ENCODE measurements around the gene UTS2R.

The UTS2R gene

DNA sequence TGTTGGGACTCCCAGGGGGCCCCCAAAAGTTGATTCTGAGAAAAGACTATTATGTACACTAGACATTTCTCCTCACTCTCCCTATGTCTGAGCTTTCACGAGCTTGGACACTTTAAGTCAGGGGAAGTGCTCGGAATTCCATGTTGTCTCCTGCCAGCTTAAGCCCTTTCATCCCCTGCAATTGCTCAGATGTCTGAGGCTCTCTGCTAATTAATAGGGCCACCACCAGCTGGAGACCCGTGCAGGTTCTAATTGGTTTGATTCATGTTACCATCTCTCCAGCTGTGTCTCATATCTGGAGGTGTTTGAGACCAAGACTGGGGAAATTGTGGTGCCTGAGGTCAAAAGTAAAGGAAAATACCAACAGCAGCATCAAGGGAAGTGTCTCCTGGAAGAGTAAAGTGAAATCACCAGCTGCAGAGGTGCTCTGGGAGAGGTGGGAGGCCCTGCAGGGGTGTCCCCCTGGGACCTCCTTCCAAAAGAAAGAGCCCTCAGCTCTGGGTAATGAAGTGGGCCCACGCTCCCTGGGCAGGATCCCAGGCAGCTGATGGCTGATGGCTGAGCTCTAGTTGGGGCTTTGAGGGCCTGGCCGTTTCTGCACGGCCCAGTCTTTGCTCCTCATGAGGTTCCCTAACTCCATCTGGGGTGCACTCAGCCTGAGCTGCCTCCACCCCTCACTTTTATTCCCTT, 5.8 kb upstream of the UTS2R start:
- no peak overlapping the region for H3K4me3 ChIP-seq (replicated peaks; ENCODE audit: insufficient read depth, low read length)

DNA sequence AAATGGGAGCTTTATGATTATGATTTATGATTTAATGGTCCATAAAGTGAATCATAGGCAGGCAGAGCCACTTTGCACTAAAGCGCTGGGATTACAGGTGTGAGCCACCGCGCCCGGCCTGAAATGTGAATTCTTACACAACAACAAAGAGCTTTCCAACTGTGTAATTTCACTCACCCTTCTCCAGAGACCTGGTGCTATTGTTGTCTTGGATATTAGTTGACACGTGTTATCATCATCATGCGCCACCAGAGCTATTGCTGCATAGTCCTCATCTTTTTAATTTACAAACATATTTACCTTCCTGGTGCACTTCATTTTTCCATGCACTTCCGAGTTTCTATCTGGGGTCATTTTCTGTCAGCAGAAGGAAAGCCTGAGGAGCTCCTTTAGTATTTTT, 4.8 kb upstream of the UTS2R start:
- Histone ChIP-seq H3K27me3 (ENCODE audit: insufficient read depth, poor library complexity, severe bottlenecking) (peaks cover 19% of the 10 kb centered on the region), H3K4me3 (replicated peaks; ENCODE audit: insufficient read depth, low read length) (no peak overlapping the region), H3K27ac (replicated peaks) (no peak overlapping the region)
- DNase-seq (ENCODE audit: low read depth in 1 of 2, low spot score in 1 of 2), result no peak
- no peak for TF ChIP-seq GABPA (IDR thresholded peaks at IDR 0.05; ENCODE audit: low read depth)
- no peak for TF ChIP-seq POLR2AphosphoS5 (IDR thresholded peaks at IDR 0.05; ENCODE audit: low read depth)
- TF ChIP-seq SPI1 (IDR thresholded peaks at IDR 0.05; ENCODE audit: borderline replicate concordance, low read depth), result no peak
- TF ChIP-seq, protein P1, sequence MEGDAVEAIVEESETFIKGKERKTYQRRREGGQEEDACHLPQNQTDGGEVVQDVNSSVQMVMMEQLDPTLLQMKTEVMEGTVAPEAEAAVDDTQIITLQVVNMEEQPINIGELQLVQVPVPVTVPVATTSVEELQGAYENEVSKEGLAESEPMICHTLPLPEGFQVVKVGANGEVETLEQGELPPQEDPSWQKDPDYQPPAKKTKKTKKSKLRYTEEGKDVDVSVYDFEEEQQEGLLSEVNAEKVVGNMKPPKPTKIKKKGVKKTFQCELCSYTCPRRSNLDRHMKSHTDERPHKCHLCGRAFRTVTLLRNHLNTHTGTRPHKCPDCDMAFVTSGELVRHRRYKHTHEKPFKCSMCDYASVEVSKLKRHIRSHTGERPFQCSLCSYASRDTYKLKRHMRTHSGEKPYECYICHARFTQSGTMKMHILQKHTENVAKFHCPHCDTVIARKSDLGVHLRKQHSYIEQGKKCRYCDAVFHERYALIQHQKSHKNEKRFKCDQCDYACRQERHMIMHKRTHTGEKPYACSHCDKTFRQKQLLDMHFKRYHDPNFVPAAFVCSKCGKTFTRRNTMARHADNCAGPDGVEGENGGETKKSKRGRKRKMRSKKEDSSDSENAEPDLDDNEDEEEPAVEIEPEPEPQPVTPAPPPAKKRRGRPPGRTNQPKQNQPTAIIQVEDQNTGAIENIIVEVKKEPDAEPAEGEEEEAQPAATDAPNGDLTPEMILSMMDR (IDR thresholded peaks at IDR 0.05; ENCODE audit: insufficient read depth, low read length), result no peak
- TF ChIP-seq, protein P2, sequence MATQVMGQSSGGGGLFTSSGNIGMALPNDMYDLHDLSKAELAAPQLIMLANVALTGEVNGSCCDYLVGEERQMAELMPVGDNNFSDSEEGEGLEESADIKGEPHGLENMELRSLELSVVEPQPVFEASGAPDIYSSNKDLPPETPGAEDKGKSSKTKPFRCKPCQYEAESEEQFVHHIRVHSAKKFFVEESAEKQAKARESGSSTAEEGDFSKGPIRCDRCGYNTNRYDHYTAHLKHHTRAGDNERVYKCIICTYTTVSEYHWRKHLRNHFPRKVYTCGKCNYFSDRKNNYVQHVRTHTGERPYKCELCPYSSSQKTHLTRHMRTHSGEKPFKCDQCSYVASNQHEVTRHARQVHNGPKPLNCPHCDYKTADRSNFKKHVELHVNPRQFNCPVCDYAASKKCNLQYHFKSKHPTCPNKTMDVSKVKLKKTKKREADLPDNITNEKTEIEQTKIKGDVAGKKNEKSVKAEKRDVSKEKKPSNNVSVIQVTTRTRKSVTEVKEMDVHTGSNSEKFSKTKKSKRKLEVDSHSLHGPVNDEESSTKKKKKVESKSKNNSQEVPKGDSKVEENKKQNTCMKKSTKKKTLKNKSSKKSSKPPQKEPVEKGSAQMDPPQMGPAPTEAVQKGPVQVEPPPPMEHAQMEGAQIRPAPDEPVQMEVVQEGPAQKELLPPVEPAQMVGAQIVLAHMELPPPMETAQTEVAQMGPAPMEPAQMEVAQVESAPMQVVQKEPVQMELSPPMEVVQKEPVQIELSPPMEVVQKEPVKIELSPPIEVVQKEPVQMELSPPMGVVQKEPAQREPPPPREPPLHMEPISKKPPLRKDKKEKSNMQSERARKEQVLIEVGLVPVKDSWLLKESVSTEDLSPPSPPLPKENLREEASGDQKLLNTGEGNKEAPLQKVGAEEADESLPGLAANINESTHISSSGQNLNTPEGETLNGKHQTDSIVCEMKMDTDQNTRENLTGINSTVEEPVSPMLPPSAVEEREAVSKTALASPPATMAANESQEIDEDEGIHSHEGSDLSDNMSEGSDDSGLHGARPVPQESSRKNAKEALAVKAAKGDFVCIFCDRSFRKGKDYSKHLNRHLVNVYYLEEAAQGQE (IDR thresholded peaks at IDR 0.05; ENCODE audit: insufficient replicate concordance, low read depth), result no peak

More for the DNA sequence above, 5.8 kb upstream of the UTS2R start:
- peaks cover 13% of the 10 kb centered on the region for H3K27me3 ChIP-seq (ENCODE audit: insufficient read depth, poor library complexity, severe bottlenecking)
- DNase-seq (ENCODE audit: low read depth in 1 of 2, low spot score in 1 of 2), result no peak
- H3K27ac ChIP-seq (replicated peaks), result no peak overlapping the region
- TF ChIP-seq GABPA (IDR thresholded peaks at IDR 0.05; ENCODE audit: low read depth) (no peak), SPI1 (IDR thresholded peaks at IDR 0.05; ENCODE audit: borderline replicate concordance, low read depth) (no peak), POLR2AphosphoS5 (IDR thresholded peaks at IDR 0.05; ENCODE audit: low read depth) (no peak)
- TF ChIP-seq, protein P1 (IDR thresholded peaks at IDR 0.05; ENCODE audit: insufficient read depth, low read length), result no peak
- TF ChIP-seq, protein P2 (IDR thresholded peaks at IDR 0.05; ENCODE audit: insufficient replicate concordance, low read depth), result no peak

DNA sequence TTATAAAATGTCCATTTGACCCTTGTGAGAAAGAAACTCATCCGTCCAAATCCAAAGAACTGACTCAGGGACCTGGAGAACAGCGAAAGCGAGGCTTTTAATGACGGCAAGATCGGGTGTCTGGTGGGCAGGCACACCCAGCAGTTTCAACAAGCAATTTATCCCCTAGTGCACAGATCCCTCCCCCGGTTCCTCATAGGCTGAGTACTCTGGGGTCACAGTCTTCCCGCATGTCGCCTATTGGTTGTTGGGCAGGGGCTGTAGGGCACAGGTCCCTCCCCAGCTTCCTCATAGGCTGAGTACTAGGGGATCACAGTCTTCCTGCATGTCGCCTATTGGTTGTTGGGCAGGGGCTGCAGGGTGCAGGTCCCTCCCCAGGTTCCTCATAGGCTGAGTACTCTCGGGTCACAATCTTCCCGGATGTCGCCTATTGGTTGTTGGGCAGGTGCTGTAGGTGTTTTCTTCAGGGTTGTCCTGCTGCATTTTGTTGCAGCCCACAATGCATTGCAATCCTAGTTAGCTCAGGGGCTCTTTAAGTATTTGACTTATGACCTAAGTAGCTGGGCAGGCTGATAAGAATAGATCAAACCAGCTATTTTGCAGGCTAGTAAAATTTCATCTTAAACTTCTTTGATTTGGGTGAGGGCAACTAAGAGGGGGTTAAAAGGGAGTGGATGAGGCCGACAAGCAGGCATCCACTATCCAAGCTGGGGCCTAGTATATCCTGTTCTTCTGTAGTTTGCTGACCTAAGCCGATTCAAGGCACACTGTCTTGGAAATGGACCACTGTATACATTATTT, 3.6 kb upstream of the UTS2R start:
- TF ChIP-seq SPI1 (IDR thresholded peaks at IDR 0.05; ENCODE audit: borderline replicate concordance, low read depth) (no peak), GABPA (IDR thresholded peaks at IDR 0.05; ENCODE audit: low read depth) (no peak), POLR2AphosphoS5 (IDR thresholded peaks at IDR 0.05; ENCODE audit: low read depth) (no peak)
- TF ChIP-seq, protein P2 (IDR thresholded peaks at IDR 0.05; ENCODE audit: insufficient replicate concordance, low read depth), result no peak
- TF ChIP-seq, protein P1 (IDR thresholded peaks at IDR 0.05; ENCODE audit: insufficient read depth, low read length), result no peak
- no peak for DNase-seq (ENCODE audit: low read depth in 1 of 2, low spot score in 1 of 2)
- Histone ChIP-seq H3K27ac (replicated peaks) (no peak overlapping the region), H3K4me3 (replicated peaks; ENCODE audit: insufficient read depth, low read length) (no peak overlapping the region), H3K27me3 (ENCODE audit: insufficient read depth, poor library complexity, severe bottlenecking) (peaks cover 30% of the 10 kb centered on the region)

Measured in HL-60 (cell line).